GM18907 (cell line): Measurements from ENCODE around the gene TCIRG1.

ENCODE experiments used
- ATAC-seq: cut with Tn5 transposase; IDR thresholded peaks from one replicate; pipeline ENCODE4 v1.9.1; 2021; ENCODE audit warnings: mild to moderate bottlenecking, moderate library complexity; ENCODE audit not compliant: unreplicated experiment

Gene TCIRG1

DNA sequence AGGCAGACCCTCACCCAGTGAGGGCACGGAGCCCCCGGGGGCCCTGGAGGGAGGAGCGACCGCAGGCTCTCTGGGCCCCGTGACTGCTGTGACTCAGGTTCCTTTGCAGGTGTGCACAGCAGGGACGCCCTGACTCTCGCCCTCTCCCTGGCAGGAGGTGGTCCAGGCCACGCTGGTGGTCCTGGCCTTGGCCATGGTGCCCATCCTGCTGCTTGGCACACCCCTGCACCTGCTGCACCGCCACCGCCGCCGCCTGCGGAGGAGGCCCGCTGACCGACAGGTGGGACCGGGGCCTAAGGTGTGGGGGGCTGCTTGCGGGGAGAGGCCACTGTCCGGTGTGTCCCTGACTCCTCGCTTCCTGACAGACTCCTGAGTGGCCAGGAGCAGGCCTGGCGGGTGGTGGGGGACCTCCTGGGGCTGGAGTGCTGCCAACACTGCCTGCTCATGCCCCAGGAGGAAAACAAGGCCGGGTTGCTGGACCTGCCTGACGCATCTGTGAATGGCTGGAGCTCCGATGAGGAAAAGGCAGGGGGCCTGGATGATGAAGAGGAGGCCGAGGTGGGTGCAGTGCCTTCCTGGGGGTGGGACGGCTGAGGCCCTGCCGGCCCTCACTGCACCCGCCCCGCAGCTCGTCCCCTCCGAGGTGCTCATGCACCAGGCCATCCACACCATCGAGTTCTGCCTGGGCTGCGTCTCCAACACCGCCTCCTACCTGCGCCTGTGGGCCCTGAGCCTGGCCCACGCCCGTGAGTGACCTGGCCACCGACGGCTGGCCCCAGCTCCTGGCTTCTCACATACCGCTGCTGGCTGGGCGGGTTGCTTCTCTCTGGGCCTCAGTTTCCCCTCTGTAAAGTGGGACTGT is 10.9 kb downstream of the TCIRG1 start:
- no peak for ATAC-seq

DNA sequence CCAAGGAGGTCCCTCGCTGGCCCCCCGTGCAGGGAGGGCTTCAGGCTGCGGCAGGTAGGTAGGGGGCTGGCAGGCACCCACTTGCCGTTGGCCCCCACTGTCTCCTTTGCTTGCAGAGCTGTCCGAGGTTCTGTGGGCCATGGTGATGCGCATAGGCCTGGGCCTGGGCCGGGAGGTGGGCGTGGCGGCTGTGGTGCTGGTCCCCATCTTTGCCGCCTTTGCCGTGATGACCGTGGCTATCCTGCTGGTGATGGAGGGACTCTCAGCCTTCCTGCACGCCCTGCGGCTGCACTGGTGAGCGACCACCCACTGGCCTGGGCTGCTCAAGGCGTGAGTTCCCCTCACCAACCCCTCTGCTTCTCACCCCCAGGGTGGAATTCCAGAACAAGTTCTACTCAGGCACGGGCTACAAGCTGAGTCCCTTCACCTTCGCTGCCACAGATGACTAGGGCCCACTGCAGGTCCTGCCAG is 11.6 kb downstream of the TCIRG1 start:
- ATAC-seq: no peak

DNA sequence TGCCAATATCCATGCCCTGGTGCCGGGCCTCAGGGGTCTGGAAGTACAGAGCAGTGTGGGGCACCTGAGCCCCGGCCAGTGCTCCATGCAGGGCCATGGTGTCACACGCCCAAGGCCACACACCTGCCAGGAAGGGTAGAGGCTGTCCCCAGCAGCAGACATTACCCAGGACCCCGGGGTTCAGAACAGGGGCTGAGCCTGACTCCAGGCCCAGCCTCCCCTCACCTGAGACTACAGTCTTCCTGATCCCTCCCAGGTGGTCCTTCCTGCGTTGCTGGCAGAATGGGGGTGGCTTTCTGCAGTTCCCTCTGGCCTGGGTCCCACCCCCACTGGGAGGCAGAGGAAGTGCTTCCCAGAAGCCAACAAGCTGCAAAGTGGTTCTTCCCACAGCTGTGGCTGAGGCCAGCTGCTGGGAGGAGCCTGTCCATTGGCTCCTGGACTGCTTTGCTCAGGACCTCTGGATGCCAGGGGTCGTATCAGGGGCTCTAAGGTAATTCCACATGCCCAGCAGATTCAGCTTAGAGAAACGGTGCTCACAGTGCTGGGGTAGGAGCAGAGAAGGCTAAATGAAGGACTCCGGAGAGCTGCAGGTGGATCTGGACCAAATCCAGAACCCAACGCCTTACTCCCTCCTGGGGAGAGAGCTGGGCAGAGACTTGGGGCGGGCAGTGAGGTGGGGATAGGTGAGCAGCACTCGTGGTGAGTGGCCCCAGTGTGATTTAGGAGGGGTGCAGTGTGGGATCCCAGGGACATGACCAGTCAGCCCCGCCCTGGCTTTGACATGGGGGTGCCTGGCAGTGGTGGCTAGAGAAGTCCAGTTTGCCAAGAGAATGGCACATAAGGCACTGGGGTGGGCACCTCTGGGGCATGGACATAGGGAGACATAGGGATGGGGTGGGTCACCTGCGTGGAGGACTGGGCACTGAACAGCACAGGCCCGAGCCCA is 12.6 kb downstream of the TCIRG1 start:
- no peak for ATAC-seq

DNA sequence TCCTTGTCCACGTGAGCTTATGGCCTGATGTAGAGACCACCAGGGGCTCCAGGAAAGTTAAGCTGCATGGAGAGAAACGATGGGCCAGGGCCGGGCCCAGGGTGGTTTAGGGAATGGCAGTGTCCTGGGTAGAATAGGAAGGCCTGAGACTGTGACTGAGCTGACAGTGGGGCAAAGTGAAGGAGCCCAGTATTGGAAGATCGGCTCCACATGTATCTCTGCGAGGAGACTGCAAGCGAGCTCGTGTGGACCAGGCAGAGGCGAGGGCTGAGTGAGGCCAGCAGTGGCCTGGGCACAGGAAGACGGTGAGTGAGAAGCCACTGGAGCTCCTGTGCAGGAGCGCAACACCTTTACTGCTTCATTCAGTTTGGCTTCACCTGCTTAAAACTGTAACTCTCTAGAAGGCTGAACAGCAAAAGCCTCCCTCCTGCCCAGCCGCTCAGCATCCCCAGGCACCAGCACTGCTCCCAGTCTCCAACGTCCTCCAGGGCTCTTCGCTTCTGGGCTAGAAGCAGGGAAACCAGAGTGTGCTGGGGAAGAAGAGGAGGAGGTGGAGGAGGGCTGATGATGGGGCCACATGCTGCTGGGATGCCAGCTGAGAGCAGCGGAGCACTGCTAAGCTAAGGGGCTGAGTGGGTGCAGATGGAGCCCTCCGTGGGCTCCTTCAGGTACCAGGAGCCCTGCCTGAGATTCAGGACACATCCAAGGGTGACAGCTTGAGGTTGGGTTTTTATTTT is 13.5 kb downstream of the TCIRG1 start:
- no peak for ATAC-seq

DNA sequence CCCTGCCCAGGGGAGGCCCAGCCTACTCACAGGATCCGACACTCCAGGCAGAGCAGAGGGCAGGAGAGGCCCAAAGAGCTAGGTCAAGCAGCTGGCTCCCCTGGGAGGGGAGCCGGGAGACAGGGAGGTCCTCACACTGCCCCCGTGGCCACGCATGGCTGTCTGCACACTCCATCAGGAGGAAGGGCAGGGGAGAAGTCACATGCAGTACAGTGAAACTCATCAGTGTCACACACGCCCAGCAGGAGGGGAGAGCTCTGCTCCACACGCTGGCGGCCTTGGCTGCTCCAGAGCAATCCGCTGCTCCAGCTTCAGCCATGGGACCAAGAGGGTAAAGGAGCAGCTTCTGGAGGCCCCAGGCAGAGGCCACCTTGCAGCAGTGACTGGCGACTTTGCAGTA is 14.3 kb downstream of the TCIRG1 start:
- ATAC-seq: no peak

DNA sequence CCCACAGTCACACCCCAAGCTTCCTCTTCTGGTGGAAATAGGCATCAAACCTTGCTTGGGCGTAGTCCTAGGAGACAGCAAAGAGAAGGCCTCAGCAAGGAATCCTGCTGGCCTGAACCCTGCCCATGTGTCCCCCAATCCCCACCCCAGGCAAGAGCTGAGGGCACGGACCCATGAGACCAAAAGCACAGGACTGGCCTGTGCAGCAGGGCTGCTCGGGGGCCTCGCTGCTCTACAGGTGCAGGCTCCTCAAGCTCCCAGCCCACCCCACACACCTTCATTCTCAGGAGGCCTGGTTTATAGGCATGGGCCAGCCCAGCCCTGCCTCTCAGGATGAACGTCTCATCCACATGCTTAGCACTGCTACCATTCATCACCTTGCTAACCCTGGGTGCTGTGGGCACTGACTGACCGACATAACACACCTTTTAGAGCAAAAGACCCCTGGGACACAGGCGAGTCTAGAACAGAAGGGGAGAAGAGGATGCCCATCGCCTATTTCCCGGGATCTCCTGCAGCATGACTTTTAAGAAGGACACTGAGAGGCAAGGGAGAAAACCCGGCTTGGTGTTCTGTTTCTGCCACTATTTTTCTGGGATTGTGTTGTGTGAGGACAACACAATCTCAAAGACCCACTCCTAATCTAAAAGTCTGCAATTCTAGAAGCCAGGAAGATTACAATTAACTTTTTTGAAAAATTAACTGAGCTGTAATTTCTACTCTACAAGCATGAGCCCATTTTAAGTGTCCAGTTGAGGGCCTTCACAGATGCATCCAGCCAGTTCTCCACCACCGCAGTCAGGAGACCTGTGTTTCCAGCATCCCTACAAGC is 15.4 kb downstream of the TCIRG1 start:
- no peak for ATAC-seq

DNA sequence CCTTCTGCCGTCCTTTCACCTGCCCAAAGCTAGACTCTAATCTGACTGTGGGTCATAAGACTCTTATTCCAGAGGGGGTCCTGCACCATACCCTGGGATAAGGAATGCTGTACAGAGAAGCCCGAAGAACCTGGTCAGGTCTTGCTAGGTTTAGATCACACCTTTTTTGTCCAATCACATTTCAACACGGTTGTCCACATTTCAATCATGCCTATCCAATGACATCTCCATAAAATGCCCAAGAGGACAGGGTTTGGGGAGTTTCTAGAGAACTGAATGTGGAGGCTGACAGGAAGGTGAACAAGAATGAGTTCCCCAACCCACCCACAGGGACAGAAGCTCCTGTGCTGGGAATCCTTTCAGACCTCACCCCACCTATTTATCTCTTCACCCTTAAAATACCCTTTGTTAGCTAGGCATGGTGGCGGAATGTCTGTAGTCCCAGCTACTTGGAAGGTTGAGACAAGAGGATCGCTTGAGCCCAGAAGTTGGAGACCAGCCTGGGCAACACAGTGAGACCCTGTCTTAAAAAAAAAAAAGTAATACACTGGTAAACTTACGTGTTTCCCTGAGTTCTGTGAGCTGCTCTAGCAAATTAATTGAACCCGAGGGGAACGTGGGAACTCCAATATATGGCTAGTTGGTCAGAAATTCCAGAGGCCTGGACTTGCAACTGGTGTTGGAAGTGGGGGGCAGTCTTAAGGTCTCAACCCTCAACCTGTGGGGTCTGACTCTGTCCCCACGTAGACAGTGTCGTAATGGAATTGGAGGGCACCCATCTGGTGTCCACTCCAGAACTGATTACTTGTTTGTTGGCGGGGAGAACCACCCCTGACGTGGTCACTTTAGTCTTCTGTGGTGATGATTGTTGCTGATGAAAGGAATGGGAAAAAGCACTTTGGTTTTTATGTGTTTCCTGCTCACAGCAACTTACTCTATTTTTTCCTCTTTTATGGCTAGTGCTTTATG is 17.8 kb downstream of the TCIRG1 start:
- ATAC-seq: no peak

DNA sequence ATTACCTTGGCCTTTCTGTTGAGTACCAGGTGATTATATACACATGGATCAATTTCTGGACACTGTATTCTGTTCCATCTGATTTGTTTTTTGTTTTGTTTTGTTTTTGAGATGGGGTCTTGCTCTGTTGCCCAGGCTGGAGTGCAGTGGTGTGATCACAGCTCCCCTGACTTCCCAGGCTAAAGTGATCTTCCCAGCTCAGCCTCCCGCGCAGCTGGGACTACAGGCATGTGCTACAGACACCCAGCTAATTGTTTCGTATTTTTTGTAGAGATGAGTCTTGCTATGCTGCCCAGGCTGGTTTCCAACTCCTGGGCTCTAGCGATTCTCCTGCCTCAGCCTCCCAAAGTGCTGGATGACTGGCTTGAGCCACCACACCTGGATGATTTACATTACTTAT is 19.0 kb downstream of the TCIRG1 start:
- ATAC-seq: no peak

DNA sequence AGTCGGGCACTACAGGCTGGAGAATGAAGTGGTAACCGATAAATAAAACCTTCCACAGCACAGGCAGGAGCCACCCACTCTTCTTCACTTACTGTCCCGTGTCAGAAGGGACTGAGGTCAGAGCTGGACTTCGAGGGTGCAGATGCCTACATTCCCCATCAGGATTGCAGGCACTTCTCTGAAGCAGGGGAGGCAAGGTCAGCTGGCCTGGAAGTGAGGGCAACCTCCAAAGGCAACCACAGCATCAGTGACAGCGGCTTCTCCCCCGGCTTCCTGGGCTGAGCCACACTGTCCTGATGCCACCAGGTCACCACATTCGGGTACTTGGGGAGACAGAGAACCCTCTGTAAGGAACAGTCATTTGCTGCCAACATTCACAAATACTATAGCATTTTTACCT is 22.7 kb downstream of the TCIRG1 start:
- no peak for ATAC-seq

DNA sequence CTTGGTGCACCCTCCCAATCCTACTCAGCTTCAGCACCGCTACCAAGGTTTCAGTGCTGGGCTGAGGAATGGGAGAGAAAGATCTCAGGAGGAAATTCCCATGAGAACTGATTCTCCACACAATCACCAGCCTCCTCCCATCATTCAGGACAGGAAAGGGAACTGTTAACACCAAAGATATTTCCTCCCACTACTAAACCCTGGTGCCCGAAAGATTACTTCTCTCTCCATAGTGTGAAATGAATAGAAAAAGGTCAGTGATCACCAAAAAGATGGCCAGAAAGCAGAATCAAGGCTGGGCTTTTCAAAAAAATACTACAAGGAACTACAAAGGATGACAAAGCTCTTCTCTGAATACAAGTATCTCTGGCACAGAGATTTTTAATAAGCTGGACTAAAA is 26.1 kb downstream of the TCIRG1 start:
- ATAC-seq: no peak

DNA sequence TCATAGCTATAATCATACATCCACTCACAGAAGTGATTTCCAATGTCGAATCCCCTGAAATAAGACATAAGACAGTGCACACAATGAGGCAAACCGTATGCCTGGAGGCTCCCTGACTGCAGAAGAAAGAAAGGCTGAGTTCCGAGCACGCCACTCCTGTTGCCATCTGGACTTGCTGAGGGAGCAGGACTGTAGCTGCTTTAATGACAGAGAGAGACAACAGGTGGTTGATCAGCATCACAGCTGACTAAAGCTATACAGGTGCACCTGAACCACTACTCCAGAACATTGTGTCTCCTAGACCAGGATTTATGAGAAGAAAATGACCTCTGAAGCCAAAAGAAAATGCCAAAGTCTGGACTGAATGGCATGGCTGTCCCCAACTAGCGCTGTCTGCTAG is 27.0 kb downstream of the TCIRG1 start:
- no peak for ATAC-seq

DNA sequence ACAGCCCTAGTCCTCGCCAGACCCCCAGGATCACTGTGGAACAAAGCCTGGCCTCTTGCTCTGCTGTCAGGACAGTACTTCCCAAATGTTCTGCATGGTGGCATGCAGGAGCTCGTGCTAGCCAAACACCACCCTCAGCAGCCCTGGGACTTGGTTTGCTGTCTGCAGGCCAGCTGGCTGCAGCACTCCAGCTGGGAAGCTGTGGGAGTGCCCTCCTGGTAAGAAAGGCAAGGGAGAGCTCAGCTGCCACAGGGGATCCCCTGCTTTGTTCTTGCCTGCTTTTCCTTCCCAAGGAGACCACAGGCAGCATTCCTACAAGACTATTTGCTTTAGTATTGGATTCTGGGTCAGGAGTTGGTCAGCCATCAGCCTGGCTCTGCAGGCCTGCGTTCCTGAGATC is 27.9 kb downstream of the TCIRG1 start:
- no peak for ATAC-seq

DNA sequence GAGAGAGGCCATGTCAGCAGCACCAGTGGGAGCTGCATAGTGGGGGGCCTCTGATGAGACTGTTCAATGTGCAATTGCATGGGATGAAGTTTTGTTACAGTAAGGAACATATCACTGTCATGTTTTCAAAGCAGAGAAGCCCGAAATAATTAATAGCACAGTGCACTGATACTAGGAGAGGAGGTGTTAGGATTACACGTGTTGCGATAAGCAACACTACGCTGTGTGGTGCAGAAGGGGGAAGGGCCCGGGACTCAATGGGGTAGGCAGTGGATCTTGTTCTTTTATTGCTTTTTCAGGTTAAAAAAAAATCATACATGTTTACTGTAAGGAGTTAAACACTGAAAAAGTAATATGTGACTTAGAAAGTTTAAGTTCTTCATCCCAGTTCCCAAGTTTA is 29.2 kb downstream of the TCIRG1 start:
- no peak for ATAC-seq

DNA sequence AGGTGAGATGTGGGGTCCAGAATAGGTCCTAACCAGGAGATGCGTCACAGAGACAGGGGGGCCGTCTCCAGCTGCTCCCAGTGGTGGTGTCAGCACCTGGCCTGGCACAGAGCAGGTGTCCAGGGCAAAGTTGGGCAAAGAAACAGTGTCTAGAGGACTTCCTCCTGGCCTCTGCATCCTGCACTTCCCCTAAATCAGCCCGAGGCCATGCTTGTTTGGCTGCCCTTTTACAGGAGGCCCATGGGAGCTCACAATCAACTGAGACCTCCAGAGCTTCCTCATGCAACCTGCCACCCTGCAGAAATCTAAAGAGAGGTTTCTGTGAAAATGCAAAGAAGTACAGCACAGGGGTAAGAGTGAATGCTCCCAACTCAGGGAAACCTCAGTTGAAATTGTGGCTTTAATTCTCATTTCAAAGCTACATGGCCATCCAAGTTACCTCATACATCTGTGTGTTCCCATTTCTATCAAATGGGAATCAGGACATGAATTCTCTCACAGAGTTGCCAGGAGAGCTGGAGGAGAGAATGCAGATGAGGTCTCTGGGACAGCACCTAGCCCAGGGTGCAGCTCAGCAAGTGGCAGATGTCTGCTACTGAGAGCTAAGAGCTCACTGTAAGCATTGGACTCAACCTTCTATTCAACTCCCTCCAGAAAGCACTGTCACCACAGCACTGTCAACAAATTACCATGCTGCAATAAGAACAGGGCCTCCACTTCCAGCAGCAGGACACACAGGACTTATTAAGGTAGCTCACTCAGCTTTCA is 32.6 kb downstream of the TCIRG1 start:
- ATAC-seq: no peak

DNA sequence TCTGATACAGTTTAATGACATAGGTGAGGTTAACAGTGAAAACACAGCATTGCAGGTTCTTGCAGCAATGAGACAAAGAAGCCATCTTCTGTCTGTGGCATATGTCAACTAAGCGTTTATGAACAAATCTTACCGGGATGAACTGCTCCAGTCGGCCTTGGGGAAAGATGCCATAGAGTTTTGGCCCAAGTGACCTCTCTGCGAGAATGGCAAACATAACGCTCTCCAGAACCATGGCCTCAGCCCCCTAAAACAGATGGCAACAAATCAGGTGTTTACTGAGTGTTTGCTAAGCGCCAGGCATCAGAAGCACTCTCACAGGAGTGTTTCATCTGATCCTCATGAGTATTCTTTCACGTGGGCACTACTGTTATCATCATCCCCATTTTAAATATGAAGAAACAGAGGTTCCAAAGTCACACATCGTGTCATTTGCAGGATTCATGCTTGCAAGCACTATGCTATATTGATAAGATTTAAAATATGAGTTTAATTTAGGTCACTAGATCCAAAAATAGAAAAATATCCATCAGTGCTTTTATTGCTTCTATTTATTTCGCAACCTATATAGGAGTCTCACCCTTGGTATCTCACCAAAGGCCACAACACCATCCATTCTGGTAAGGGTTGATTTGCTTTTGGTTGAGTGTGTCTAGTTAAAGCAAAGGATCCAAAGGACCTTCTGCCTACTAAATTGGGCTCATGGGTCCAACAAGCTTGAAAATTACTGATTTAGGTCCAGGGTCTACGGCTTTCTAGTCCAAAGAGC is 35.9 kb downstream of the TCIRG1 start:
- ATAC-seq: no peak

DNA sequence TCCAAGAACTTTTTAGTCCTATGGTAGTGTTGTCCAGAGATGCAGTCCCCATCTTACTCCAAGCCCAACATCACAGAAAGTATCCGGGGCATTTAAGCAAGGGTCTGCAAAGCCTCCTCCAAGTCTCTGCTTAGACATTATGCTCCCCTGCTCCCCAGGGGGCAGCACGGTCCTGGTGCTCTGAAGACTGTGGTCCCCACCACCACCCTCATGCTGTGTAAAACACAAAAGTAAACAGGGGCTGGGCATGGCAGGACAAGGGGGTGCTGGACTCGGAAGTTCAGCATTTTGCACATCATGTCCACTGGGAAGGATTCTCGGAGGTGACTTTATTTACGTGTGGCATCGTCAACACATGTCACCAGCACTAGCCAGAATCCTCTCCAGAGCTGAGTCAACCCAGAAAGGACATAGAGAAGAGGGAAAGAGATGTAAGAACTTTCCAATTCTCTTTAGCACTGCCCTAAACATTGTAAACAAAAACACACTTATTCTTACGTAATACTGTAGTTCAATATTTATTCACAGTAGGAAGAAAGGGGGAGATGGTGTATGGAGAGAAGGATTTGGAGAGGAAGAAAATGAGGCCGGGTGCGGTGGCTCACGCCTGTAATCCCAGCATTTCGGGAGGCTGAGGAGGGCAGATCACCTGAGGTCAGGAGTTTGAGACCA is 37.7 kb downstream of the TCIRG1 start:
- no peak for ATAC-seq
